Mammary epithelial cell (primary cell): ENCODE measurements around the gene KMT2D.

Source experiments
- CTCF ChIP-seq, 2 donors: IDR thresholded peaks in 1 of 2; conservative IDR thresholded peaks in 1 of 2; 2 replicates each; pipeline ENCODE4 v1.5.1; 2011 to 2012; ENCODE audit warnings: inconsistent platforms in 2 of 2, low read length in 2 of 2, mild to moderate bottlenecking in 2 of 2, control low read depth in 1 of 2, low read depth in 1 of 2; ENCODE audit not compliant: insufficient read depth in 1 of 2; ENCODE audit errors: extremely low read depth in 1 of 2
- EZH2 ChIP-seq: IDR thresholded peaks from 2 replicates; pipeline ENCODE4 v1.6.1; 2012; ENCODE audit warnings: low read length, inconsistent platforms, borderline replicate concordance

DNA sequence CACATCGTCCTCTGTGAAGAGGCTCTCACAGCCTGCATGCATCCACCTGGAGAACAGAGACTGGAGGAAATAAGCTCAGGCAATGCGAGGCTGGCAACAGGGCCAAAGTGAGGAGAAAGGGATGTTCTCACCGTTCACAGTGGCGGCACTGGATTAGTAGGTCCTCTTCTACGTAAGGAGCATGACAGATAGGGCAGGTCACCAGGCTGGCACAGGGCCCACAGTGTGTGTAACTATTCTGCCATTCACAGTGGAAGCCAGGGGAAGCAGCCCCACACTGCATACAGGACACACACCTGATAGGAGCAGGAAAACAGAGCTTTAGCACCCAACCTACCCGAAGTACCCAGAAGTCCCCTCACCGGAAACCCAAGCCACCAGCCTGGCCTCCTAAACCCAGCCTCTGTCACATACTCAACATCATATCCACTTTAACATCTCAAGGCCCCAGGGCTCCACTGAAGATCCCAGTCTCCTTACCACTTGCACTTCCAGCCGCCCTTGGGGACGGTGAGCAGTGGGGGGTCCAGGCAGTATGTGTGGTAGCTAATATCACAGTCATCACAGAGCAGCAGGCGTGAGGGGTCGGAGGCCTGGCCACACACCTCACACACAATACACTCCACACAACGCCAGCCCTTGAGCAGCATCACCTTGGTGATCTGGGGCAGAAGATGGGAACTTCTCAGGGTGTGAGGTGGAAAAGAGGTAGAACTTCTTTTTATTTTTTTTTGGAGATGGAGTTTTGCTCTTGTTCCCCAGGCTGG, 14.3 kb downstream of the KMT2D start:
- no peak for TF ChIP-seq CTCF (conservative IDR thresholded peaks at IDR 0.05 in 1 of 2, IDR thresholded peaks at IDR 0.05 in 1 of 2; ENCODE audit: extremely low read depth in 1 of 2, insufficient read depth in 1 of 2, low read depth in 1 of 2, low read length in 2 of 2)
- TF ChIP-seq EZH2: no peak
